Activated T-cell treated with anti-CD3 and anti-CD28 coated beads for 4 hours (primary cell): ENCODE measurements around the gene HHIPL1.

Source experiments
- DNase-seq: peaks from one replicate; pipeline ENCODE4 v3.0.0-alpha.2; 2020

HHIPL1 gene

GRCh38 chr14:99720941-99721791 is 76.2 kb downstream of the HHIPL1 start:
- no peak for DNase-seq

DNA sequence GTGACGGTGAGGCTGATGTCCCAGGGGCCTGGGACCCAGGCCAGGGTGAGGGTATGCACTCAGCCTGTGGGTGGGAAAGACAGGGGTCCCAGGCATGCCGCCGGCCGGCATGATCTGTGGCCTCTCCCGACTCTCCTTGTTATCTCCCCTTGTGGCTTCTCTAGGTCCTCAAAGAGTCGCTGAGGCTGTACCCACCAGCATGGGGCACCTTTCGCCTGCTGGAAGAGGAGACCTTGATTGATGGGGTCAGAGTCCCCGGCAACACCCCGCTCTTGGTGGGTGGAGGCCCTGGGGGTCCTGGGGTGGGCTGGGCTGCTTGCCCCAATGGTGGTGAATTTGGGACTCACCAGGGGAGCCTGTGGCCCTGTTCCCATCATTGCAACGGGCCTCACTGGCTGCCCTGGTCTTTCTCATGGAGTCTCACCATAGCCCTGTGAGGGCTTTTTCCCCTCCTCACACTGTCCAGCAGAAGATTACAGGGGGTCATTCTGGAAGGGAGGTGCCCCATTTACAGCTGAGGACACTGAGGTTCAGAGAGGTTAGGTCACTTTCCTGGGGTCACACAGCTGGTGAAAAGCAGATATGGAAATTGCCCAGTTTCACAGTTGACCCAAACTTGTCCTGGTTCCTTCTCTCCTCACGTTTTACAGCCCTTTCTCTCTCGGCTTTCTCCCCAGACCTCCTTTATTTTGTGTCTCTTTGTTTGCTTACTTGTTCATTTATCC is 77.0 kb downstream of the HHIPL1 start:
- no peak for DNase-seq

GRCh38 chr14:99722741-99723140 is 77.8 kb downstream of the HHIPL1 start:
- no peak for DNase-seq

DNA sequence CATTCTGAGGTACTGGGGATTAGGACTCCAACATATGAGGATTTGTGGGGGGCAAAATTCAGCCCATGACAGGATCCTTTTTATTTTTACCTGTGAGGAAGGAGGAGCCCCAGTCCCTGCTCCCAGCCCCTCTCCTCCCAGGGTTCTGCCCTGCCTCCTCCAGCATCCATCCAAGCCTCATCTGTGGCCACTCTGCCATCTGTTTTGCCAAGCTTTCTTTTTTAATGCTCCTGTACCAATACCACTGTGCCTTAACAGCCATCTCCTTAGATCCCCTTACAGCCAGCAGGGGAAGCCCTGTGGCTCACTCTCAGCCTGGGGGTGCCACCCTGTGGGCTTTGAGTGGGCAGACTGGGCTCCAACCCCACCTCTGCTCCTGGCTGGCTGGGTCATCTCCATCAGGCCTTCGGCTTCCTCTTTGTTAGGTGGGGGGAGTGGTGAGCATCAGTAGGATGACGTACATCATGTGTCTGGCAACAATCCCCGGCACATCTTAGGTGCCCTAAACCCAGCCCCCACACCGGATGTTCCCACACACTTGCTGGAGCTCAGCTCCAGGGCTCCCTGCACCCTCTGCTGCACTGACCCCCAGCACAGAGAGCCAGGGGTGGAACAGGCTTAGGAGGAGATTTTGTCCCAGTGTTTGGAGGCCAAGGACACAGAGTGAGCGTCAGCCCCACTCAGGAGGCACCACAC is 79.4 kb downstream of the HHIPL1 start:
- DNase-seq, result no peak

DNA sequence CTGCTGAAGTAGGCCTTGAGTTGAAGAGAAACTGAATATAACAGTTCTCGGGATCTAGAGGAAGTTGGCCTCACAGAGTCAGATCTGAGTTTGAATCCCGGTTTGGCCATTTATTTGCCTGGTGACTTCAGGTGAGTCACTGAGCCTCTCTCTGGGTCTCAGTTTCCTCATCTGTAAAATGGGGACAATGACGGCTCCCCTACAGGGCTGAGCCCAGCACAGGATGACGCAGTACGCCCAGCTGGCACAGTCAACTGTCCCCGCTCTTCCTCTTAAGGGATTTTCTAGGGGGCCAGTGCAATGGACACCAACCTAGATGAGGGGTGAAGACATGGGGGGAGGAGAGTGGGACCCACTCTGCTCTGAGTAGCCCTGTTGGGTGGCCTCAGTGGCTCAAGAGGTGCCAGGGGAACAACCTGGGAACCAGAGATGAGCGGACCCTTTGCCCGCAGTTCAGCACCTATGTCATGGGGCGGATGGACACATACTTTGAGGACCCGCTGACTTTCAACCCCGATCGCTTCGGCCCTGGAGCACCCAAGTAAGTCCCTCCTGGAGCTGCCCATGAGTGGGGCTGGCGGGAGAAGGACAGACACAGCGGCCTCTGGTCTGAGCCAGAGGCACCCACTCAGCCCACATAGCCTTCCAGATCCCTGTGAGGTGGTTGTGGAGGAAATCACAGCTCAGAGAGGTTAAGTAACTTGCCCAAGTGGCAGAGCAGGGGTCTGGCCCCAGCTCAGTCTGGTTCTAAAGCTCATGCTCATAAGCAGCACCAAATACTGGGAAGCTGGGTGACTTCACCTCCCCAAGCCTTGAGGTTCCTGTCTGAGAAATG is 80.2 kb downstream of the HHIPL1 start:
- no peak for DNase-seq

DNA sequence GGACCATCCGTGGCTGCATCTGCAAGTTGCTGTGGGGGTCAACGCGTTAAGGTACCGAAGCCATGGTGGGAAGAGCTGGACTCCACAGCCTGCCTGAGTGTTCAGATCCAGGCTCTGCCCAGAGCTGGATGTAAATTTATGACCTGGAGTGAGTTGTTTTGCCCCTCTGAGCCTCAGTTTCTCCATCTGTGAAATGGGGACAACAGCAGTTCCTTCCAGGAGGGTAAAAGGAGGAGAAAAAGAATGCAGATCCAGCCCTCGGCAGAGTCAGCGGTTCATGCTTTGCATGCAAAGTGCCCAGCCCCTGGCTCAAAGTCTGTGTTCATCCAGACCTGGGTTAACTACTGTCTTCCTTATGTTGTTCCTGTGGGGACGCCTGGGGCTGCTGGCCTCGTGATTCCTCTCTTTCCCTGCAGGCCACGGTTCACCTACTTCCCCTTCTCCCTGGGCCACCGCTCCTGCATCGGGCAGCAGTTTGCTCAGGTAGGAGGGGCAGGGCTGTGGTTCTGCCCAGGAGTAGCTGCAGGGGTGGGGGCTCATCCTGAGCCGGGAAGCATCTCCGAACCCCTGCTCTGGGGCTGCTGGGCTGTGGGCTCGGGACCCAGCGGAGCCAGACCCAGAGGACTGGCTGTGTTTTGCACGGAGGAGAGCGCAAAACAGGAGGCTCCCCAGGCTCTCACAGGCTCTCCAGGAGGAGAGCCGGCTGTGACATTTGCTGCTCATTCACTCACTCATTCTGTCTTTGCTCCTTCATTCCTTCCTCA is 81.0 kb downstream of the HHIPL1 start:
- DNase-seq, result no peak

- no peak for DNase-seq
Measured at GRCh38 chr14:99726538-99727095, 81.7 kb downstream of the HHIPL1 start.

DNA sequence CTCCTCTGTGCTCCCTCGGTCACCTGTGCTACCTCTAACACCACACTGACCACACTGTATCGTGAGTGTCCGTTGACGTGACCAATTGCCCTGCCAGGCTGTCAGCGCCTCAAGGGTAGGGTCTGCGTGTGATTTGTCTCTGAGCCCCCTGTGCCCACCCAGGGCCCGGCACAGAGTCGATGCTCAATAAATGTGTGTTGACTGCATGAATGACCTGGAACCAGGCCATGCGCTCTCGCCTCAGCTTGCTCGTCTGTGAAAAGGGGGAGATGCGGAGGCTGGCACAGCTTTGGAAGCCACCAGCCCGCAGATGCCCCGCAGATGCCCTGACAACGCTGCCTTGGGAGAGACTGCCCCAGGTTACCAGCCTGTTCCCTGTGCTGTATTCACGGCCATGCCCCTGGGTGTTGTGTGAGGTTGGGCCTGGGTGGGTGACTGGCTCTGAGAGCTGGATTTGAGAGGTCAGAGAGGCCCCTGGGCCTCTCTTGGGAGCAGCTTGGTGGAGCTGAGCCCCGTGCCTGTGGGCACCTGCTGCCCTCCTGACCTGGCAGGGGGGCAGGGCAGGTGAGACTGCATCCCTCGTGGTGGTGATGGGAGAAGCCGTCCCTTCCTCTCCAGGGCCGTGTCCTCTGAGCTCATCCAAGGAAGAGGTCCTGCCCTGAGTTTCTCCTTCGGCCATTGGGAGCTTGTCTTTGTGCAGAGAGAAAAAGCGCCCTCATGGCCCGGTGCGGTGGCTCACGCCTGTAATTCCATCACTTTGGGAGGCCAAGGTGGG is 82.4 kb downstream of the HHIPL1 start:
- no peak for DNase-seq

DNA sequence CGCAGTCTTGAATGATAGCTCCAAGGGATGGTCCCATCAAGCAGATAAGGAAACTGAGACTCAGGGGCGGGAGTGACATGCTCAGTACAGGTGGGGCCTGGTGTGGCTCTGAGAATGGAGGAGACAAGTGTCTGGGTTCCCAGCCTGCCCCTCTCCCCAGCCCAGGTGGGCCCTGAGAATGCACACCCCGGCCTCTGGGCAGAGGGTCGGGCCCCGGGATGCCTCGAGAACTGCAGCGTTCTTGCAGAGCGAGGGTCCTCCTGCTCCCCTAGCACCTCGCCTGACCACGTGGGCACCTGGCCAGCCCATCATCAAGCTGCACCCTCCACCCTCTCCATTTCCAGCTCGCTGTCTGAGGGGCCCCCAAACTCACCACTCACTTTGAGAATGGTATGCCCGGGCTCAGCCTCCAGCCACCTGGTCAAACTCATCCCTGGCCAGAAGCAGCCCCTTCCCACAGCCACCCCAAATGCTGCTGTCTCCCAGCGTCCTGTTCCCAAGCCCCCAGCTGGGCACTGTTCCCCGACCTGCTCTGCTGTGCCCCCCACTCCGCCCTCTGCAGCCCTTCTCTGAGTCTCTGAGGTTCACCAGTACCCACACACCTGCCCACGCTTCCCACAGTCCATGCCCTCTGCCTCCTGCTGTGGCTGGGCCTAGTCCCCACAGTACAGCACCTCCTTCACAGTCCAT is 83.4 kb downstream of the HHIPL1 start:
- DNase-seq, result no peak

GRCh38 chr14:99728981-99729451 is 84.1 kb downstream of the HHIPL1 start:
- no peak for DNase-seq
